GM10266 (cell line): ENCODE data around the gene SMAD5.

ENCODE experiments used
- DNase-seq: peaks from one replicate; pipeline ENCODE4 v3.0.0; 2012; ENCODE audit errors: extremely low spot score
- CTCF ChIP-seq: IDR thresholded peaks from 2 replicates; pipeline ENCODE4 v1.5.1; 2012; ENCODE audit warnings: mild to moderate bottlenecking, low read depth; ENCODE audit not compliant: control insufficient read depth, insufficient read depth; ENCODE audit errors: missing control alignments

The SMAD5 gene

DNA sequence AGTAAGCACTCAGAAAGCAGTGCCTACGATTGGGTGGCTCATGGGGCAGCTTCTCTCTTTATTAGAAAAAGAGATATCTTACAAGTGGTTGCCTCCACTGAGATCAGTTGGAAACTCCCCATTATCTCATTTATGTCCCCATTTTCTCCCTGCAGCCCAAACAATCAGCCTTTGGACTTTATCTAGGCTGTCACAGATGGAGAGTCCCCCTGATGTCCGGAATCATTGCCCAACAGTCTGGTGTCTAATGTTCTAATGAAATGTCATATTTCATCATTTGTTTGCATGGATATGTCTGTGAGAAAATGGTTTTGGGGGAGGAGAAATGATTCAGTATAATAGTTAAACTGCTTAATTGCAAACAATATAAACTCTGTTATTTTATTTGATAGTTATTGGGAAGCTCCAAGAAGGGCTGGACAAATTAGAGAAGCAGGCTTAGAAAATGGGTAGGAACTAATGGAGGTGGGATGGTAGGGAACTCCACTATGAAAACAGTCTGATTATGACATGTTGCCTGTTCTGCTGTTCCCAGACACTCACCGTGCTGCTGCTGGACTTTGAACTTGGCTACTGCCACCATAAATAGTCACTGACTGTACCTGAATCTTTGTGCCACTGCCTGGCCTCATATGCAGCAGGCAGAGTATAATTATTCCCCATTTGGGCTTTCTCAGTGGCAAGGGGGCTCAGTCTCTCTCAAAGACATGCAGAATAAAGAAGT lies 38.3 kb upstream of the SMAD5 start:
- no peak for DNase-seq
- no peak for TF ChIP-seq CTCF

GRCh38 chr5:136094913-136095641 lies 37.6 kb upstream of the SMAD5 start:
- TF ChIP-seq CTCF = no peak
- DNase-seq = no peak

DNA sequence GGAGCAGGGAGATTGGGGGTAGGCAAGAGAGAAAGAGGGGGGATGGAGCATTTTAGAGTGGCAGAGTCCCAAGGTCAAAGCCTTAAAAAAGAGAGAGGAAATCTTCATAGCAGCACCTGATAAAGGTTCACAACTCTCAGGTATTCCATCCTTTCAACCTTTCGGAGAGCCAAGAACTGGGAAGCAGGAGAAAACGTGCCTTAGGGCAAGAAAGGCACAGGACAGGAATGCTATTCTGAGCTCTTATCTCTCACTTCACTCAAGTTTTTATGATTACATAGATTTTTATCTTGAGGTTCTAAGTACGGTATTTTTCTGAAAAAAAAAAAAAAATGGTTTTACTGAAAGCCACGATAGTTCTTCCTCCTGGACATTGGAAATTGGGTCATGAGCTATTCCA lies 34.5 kb upstream of the SMAD5 start:
- no peak for DNase-seq
- TF ChIP-seq CTCF = no peak

- no peak for DNase-seq
- TF ChIP-seq CTCF = no peak
Measured at GRCh38 chr5:136099870-136100269, 32.8 kb upstream of the SMAD5 start.

GRCh38 chr5:136101884-136102283 lies 30.8 kb upstream of the SMAD5 start:
- TF ChIP-seq CTCF = no peak
- DNase-seq = no peak

DNA sequence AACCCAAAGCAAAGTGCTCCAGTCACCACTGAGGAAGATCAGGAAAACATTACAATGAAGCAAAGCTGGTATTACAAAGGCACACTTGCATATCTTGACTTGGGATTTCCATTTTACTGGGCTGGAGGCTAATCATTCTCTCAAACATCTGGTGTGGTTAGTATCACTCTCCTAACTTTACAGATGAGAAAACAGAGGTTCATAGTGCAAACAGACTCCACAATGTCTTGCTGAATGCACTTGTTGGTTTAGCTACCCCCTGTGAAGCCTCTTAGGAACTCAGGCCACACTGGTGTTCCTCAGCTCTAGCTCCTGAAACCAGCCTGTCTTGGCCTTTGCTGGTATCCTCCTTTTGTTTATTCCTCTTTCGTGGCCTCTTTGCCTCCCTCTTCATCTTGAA lies 29.5 kb upstream of the SMAD5 start:
- TF ChIP-seq CTCF = no peak
- no peak for DNase-seq
